ENCODE results near the gene ILKAP.

ILKAP gene

GRCh38 chr2:238133499-238134392 lies 69.7 kb downstream of the ILKAP start:
- no peak for DNase-seq

- DNase-seq = no peak
Measured at GRCh38 chr2:238132463-238133450, 70.7 kb downstream of the ILKAP start.

GRCh38 chr2:238131761-238132462 lies 71.6 kb downstream of the ILKAP start:
- no peak for DNase-seq

- no peak for DNase-seq
Measured at GRCh38 chr2:238130696-238131628, 72.5 kb downstream of the ILKAP start.

DNA sequence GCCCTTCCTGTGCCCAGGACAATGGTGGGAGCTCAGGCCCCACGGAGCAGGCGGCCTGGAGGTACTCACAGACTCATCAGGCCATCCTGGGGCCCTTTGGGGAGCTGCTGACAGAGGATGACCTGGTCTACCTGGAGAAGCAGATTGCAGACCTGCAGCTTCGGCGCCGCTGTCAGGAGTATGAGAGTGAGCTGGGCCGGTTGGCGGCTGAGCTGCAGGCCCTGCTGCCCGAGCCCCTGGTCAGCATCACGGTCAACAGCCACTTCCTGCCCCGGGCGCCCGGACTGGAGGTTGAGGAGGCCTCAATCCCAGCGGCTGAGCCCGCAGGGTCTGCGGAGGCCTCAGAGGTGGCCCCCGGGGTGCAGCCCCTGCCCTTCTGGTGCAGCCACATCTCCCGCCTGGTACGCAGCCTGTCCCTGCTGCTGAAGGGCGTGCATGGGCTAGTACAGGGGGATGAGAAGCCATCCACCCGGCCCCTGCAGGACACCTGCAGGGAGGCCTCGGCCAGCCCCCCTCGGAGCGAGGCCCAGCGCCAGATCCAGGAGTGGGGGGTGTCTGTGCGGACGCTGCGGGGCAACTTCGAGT lies 73.3 kb downstream of the ILKAP start:
- DNase-seq = no peak

GRCh38 chr2:238129166-238130010 lies 74.1 kb downstream of the ILKAP start:
- DNase-seq = no peak

GRCh38 chr2:238128534-238129001 lies 74.9 kb downstream of the ILKAP start:
- no peak for DNase-seq

DNA sequence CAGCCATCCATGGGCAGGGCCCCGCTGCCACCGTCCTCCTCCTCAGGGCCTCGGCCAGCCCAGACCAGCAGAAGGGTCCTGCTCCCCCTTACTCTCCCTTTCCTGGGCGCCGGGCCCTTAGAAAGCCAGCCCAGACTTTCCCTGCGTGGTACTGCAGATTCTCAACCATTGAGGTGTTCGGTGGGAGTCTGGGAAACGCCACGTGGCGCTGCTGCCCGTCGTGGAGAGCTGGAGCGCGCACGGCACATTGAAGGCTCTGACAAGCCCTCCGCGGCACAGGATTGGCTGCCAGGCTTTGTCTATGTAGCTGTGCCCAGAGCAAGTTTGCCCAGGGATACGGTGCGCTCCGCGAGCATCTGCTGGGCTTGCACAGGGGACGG lies 75.4 kb downstream of the ILKAP start:
- no peak for DNase-seq

GRCh38 chr2:238127165-238128060 lies 76.1 kb downstream of the ILKAP start:
- DNase-seq = no peak

DNA sequence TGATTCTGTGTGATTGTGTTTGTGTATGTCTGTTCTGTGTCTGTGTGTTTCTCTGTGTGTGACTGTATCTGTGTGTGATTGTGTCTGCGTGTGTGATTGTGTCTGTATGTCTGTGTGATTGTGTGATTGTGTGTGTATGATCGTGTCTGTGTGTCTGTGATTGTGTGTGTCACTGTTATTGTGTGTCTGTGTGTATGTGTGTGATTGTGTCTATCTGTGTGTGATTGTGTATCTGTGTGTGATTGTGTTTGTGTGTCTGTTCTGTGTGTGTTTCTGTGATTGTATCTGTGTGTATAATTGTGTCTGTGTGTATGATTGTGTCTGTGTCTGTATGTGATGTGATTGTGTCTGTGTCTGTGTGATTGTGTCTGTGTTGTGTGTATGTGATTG lies 76.7 kb downstream of the ILKAP start:
- DNase-seq = no peak

GRCh38 chr2:238126338-238126737 lies 77.2 kb downstream of the ILKAP start:
- no peak for DNase-seq

DNA sequence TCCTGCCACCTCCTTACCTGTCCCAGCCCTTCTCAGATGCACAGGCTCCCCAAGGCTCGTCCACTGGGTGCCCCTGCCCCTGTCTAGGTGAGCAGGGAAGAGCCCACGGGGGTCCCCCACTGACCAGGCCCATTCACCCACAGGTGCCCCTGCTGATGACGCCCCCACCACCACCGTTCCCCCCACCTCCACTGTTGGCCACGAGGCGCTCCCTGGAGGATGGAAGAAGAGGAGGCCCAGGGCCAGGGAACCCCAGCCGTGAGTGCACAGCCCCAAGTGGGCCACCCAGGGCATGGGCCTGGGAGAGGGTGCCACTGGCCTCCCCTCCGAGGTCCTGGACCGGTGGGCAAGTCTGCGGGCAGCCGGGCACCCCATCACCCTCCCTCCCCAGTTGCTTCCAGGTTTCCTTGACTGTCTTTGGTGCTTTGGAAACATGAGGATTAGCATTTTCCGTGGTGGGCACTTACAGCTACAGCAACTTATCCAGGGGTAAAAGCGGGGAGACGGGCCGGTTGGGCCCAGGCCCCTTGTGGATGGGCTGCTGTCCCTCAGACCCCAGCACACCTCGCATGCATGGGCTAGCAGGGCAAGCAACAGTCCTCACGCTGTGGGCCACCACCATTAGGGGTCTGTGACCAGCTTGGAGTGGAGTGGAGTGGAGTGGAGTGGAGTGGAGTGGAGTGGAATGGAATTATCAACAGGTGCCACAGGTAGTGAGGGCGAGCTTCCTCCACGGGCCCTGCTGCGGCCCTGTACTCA lies 78.2 kb downstream of the ILKAP start:
- no peak for DNase-seq

- DNase-seq = no peak
Measured at GRCh38 chr2:238124488-238125126, 78.9 kb downstream of the ILKAP start.

DNA sequence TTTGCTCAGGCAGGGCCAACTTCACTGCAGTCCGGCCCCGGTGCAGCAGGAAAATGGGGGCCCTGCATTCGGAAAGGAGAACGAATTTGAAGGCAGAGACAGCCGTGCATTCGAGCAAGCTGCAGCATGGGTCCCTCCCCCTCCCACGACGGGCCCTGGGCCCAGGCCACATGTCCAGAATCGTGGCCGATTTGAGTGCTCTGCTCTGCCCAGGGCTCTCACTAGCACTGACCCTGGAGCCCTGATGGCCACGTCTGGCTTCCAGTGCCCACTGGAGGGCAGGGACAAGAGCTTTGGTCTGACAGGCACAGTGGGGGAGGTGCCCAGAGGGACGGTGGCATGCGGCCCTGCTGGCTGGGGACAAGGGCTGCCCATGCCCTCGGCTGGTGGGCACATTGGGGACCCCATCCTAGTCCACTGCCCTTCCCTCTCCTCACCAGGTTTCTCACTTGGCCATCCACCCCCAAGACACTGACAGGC lies 79.5 kb downstream of the ILKAP start:
- no peak for DNase-seq

DNA sequence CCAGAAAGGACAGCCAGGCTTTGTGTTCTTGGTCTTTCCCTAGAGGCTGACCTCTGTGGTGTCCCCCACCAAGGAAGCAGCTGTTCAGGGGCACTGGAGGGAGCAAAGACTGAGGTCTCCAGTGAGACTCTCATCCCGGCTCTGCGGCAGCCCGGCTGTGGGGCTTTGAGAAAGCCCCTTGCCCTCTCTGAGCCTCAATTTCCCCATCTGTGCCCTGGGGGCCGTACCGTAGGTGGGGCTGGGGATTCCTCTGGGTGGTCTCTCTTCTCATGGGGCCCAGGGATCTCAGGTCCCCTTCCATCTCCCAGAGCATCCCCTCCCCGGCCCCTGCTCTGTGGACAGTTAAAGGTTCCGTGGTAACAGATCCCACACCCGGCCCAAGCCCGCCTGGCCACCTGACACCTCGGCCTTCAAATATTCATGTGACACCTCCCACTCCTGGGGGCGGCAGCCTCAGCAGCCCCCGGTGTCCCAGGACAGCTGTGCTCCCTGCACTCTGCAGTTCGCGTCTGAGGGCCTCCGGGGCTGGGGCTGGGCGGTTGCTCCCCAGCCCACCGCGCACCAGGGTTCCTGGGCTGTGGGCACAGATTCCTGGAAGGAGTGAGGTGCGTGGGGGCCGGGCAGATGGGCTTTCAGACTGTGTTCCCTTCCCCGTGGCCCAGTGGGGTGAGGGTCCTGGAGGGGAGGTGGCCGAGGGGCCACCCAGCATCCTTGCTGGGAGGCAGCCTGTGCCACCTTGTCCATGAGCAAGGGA lies 80.1 kb downstream of the ILKAP start:
- no peak for DNase-seq

- DNase-seq = no peak
Measured at GRCh38 chr2:238122287-238123217, 80.9 kb downstream of the ILKAP start.

All from NCI-H1105 treated with DMSO at 0.1 percent for 48 hours (cell line).